MV-4-11 (cell line): ENCODE data around the gene EBF4.

Experiments
- DNase-seq: peaks from one replicate; lab custom pipeline; 2025; lab: John Stamatoyannopoulos, UW

The EBF4 gene, protein sequence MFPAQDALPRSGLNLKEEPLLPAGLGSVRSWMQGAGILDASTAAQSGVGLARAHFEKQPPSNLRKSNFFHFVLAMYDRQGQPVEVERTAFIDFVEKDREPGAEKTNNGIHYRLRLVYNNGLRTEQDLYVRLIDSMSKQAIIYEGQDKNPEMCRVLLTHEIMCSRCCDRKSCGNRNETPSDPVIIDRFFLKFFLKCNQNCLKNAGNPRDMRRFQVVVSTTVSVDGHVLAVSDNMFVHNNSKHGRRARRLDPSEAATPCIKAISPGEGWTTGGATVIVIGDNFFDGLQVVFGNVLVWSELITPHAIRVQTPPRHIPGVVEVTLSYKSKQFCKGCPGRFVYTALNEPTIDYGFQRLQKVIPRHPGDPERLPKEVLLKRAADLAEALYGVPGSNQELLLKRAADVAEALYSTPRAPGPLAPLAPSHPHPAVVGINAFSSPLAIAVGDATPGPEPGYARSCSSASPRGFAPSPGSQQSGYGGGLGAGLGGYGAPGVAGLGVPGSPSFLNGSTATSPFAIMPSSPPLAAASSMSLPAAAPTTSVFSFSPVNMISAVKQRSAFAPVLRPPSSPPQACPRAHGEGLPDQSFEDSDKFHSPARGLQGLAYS

GRCh38 chr20:2692036-2692885 is at the start of gene EBF4:
TSS of gene EBF4 (plus strand) at chr20:2692780. CDS start at chr20:2693646, 866 bp downstream.
- no peak for DNase-seq

GRCh38 chr20:2643708-2644107 is 48.9 kb upstream of the EBF4 start:
- DNase-seq, result no peak

DNA sequence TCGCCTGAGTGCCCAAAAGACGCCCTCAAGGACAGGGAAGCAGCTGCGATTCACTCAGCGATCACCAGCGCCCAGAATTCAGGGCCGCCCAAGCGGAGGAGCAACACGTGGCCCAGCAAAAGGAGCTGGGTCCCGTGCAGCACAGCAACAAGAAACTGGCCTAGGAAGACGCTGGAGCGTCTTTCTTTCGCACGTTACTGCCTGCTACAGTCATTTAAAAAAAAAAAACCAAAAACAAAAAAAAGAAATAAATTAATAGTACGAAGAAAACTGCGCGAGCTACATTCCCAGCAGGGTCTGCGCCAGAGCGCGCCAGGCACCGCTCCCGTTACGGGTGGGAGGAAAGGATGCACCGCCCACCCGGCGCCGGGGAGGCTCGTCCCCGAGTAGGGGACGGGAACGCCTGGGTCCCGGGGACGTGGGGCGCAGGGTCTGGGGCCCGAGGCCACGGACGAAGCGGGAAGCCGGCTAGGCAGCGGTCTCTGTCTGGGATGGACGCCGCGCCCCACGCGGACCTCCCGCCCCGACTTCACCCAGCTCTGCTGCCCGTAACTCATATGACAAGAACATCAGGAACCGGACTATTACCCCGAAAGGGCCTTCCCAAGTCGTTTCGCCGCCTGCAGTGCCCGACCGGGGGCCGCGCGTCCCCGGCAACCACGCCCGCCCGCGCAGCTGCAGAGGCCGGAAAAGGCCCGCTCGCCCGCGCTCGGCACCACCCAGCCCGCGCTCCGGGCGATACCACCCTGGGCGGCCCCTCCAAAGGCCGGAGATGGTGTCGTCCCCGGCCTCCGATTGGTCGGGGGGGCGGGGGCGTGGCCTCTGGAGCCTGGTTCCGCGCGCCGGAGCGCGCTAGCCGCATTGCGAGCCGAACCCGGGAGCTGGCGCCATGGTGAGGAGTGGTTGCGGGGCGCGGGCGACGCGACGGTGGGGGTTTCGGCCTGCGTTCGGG is 40.5 kb upstream of the EBF4 start, which contains the start of gene NOP56:
Gene NOP56, plus strand, starts transcription at position 861 of the 952 bp plus-strand sequence. Its CDS starts 29 bp downstream, at position 890.
- DNase-seq, result peak; percentile 84

DNA sequence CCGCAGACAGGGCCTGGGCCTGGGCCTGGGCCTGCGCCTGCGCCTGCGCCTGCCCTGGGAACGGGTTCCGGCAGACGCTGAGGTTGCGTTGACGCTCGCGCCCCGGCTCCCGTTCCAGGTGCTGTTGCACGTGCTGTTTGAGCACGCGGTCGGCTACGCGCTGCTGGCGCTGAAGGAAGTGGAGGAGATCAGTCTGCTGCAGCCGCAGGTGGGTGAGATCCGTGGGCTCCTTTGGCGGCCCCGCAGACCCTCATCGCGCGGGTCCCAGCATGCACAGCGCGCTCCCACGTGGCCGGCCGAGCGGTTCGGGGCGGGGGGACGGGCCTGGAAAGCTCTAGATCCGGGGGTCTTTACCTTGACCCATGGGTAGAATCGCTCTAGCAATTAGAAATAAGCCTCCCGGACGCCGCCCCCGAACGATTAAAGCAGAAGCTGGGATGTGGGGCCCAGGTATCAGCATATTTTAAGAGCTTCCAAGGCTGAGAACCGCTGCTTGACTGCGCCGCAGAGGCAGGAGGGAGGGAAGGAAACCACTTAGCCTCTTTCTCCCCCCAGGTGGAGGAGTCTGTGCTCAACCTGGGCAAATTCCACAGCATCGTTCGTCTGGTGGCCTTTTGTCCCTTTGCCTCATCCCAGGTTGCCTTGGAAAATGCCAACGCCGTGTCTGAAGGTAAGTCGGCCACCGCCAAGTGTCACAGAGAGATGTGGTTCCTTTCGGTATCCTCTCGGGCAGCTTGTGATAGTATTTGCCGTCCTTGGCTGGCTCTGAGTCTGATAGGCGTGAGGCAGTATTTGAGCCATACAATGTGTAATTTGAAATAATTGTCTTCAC is 39.6 kb upstream of the EBF4 start:
- no peak for DNase-seq

GRCh38 chr20:2653556-2654383 is 38.8 kb upstream of the EBF4 start:
- DNase-seq, result no peak

- no peak for DNase-seq
Observed at GRCh38 chr20:2654384-2654822, 38.2 kb upstream of the EBF4 start.

DNA sequence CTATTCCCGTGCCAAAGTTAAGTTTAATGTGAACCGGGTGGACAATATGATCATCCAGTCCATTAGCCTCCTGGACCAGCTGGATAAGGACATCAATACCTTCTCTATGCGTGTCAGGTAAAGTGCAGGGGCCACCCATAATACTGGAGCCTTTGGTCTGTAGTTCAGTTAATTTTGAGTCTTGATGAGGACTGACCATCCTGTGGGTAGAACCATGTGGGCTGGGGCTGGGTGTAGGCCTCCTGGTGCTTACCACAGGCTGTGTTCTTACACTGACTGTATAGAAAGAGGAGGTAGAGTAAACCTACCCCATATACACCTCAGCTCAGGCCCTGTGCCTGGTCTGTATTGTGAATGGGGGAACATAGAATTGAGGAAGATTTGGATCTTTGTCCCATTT is 37.7 kb upstream of the EBF4 start:
- no peak for DNase-seq

DNA sequence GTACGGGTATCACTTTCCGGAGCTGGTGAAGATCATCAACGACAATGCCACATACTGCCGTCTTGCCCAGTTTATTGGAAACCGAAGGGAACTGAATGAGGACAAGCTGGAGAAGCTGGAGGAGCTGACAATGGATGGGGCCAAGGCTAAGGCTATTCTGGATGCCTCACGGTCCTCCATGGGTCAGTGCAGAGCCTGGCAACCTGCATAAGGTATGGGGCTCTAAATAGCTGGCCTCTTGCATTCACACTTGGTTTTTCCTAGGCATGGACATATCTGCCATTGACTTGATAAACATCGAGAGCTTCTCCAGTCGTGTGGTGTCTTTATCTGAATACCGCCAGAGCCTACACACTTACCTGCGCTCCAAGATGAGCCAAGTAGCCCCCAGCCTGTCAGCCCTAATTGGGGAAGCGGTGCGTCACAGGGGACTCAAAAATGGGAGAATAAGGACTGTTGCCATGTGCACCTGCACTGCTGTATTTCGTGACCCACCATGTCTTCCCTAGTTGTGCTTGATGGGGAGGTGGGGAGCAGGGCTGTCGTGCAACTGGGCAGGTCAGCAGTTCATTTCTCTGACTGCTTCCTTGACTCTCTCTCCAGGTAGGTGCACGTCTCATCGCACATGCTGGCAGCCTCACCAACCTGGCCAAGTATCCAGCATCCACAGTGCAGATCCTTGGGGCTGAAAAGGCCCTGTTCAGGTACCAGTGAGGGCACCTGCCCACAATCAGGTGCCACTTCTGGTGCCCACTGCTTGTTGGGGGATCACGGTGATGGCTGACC is 37.1 kb upstream of the EBF4 start:
- DNase-seq, result no peak

GRCh38 chr20:2656471-2657117 is 36.0 kb upstream of the EBF4 start:
- no peak for DNase-seq

GRCh38 chr20:2657241-2657640 is 35.3 kb upstream of the EBF4 start:
- DNase-seq, result no peak

- DNase-seq, result no peak
Observed at GRCh38 chr20:2657674-2658073, 34.9 kb upstream of the EBF4 start.

GRCh38 chr20:2658414-2659354 is 33.9 kb upstream of the EBF4 start:
- DNase-seq, result peak; percentile 43

DNA sequence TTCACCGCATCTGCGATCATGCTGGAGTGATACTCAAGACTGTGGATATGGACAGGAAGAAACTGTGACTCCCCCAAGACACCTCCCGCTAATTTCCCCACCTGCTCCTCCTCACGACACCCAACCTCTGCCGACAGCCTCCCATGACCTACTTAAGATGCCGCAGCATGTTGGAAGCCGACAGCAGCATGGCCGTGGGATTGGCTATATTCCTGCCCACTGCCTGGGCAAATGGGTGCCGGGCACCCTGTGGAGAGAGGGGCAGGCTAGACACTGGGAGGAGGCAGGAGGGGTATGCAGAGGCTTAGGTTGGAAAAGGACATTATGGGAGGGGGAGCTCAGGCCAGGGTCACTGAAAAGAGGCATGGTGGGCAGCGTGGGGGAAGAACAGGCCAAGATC is 33.0 kb upstream of the EBF4 start:
- no peak for DNase-seq

DNA sequence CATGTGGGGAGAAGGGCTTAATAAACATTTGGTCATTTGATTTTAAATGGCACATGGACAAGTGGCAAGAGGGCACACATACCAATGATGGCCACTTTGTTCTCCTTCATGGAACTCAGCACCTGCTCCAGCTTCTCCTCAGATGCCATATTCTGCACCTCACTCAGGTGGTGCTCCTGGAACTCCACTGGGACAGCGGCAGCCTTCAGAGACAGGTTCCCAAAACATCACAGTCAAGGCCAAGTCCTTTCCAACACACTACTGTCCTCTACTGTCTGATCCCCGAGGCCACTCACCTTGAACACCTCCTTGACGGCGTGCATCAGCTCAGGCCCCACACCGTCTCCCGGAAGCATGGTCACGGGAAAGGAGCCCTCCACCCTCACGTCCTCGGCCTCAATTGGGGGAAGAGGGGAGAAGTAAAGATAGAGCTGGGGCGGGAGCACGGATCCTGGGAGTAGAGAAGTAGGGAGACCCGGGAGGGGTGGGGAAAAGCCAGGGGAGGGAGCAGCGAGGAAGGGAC is 29.2 kb upstream of the EBF4 start:
- no peak for DNase-seq

GRCh38 chr20:2663887-2664719 is 28.5 kb upstream of the EBF4 start, which contains the start of gene IDH3B:
TSS of gene IDH3B (minus strand) at chr20:2664216. CDS start at chr20:2664188, 28 bp downstream.
- peak; percentile 95 for DNase-seq

DNA sequence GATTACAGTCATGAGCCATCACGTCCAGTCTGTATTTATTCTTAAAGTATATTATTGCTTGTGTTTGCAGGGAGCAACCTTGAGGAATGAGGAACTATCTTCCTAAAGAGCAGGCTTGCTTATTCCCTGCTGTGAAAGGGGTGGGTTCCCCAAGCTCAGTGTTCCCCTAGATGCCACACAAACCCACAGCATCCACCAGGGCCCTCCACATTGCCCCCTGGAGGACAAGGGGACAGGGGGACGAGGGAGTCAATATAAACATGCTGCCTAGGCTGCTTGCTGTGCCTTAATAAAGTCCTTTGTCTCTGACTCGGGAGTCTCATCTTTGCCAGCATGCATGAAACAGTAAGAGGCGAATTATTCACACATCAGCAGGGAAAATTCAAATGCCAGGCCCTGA is 20.6 kb upstream of the EBF4 start:
- DNase-seq, result peak; percentile 50
